B cell (primary cell): Measurements from ENCODE around the gene ARAP2.

ENCODE experiments used
- CTCF ChIP-seq: fragments of 200-600 bp; IDR thresholded peaks from one replicate; pipeline ENCODE4 v1.8.0; 2022; ENCODE audit warnings: antibody characterized with exemption, mild to moderate bottlenecking
- EZH2 ChIP-seq: IDR thresholded peaks from 2 replicates; pipeline ENCODE4 v1.6.1; 2012; ENCODE audit warnings: borderline replicate concordance, low read depth, mild to moderate bottlenecking, moderate library complexity, low read length; ENCODE audit not compliant: insufficient read depth, poor library complexity, severe bottlenecking

- TF ChIP-seq EZH2 (no peak), CTCF (no peak)
These were observed 200.4 kb downstream of the ARAP2 start for GRCh38 chr4:36043901-36044300.
